Effector CD8-positive, alpha-beta T cell (primary cell): Measurements from ENCODE around the gene DNAJC1.
"Not testable (repeated sequence)": the region's sequence is repeated elsewhere in the genome, so short reads cannot be mapped to it uniquely, and the experiment has no call there.

ENCODE experiments used
- DNase-seq: peaks from one replicate; lab custom pipeline; 2025; lab: John Stamatoyannopoulos, UW

DNAJC1 gene

DNA sequence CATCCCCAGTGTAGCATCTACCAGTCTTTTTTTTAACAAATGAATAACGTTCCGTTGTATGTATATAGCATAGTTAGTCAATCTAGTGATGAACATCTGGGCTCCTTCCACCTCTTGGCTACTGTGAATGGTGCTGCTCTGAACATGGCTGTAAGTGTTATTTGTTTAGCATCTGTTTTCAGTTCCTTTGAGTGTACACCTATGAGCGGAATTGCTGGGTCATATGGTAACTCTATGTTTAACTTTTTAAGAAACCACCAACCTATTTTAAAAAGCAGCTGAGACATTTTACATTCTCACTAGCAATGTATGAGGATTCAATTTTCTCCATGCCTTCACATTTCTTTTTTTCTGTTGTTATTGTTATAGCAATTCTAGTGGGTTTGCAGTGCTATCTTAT is 178.2 kb downstream of the DNAJC1 start:
- no peak for DNase-seq

DNA sequence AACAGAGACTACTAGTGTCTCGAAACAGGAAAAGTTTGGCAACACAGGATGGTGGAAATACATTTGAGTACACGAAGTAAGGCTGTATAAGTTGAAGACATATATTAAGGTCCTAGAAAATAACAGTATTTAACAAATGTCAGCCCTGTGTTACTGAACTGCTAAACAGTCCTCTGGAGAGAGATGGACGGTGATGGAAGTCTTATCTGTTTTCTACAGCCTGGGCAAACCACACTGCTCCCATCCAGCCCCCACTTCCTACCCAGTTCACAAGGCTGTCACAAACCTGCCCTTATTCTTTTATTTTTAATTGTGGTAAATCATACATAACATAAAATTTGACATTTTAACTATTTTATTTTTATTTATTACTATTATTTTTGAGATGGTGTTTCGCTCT is 179.1 kb downstream of the DNAJC1 start:
- DNase-seq = no peak

DNA sequence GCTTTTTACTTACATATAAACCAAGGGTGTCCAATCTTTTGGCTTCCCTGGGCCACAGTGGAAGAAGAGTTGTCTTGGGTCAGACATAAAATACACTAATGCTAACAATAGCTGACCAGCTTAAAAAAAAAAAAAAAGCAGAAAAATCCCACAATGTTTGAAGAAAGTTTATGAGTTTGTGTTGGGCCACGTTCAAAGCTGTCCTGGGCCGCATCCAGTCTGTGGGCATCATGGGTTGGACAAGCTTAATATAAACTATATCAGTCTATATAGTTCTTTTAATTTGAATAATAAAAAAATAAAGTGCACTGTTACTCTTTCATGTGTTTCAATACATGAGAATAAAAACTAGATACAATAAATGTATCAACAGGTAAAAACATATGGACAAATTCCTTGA is 179.9 kb downstream of the DNAJC1 start:
- DNase-seq = no peak

DNA sequence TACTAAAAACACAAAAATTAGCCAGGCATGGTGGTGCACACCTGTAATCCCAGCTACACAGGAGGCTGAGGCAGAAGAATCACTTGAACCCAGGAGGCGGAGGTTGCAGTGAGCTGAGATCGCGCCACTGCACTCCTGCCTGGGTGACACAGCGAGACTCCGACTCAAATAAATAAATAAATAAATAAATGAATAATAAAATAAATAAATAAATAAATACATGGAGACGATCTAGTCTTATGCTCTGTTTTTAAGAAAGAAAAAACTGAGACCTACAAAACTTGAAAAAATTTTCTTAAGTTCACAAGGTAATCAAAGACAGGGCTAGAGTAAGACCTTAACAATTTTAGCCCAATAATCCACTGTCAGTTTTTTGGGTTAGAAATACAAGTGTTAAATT is 181.3 kb downstream of the DNAJC1 start:
- DNase-seq = not testable (repeated sequence)

DNA sequence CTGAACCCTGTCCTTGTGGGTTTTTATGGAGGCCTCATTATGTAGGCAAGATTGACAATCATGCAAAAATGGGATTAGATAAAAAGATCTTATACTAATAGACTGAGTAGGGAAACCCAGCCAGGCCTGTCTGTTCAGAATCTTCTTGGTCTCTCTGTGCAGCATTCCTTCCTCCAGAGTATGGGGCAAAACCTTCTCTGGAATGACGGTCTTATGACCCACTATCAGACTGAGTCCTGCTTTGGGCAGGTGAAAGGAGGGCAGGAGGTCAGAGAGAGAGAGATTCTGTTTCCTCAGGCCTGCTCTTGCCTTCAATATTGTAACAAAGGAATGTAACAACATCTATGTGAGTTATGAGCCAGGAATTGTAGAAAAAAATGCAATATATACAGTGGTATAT is 182.6 kb downstream of the DNAJC1 start:
- DNase-seq = no peak

- DNase-seq = not testable (repeated sequence)
These were observed 185.1 kb downstream of the DNAJC1 start for GRCh38 chr10:21818416-21818815.

DNA sequence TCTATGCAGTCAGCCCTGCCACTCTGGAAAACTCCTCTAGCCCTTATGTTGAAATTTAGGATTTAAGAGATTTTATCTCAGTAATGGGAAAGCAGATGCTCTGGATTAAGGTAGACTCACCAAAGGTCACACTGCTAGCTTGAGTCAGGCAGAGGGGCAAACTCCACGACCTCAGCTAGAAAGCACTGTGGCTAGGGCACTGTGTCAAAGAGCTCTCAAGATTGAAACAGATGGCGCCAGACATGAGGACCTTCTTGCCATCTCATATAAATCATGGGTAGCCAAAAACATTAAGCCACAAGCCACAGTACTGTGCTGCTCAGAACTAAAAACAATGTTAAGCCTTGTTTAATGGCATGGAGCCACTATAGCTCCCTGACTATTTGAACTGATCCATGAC is 188.7 kb downstream of the DNAJC1 start:
- no peak for DNase-seq

- DNase-seq = no peak
These were observed 189.6 kb downstream of the DNAJC1 start for GRCh38 chr10:21813946-21814345.

DNA sequence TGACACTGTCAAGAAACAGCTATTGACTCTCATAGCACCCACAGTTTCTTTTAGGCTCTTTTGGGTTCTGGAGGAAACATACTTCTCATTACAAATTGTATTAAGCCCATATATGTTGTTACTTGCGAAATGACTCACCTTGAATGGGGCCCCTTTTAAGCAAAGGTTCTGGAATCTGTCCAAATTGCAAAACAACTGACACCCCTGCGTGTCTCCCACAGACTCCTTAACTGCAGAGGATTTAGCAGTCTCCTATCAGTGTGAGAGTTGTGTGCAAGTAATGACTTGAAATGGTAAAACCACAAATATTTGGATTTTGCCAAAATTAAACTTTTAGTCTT is 192.3 kb downstream of the DNAJC1 start:
- no peak for DNase-seq

DNA sequence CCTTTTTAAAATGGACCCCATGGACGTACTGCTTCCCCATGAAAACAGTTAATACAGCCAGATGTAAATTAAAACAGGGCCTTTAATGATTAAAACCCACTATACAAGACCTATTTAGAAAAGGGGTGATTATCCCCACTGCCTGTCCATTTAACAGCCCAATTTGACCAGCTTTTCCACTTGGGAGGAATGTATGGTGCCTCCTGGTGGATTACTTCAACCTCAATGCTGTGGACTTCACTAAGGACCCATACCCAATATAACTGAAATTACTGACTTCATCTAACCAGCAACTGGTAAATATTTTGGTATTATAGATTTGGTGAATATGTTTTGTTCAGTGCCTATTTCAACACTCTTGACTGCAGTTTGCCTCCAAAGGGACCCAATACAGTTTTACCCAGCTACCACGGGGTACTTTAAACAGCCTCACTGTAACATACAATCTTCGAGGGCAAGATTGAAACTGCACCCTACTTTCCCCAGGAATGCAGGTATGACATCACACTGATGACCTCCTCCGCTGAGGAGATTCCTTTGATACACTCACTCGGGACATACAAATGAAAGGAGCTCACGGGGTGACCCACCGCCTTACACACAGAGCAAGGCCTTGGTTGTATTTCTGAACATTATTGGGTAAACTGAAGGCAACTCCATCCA is 192.8 kb downstream of the DNAJC1 start:
- DNase-seq = no peak

DNA sequence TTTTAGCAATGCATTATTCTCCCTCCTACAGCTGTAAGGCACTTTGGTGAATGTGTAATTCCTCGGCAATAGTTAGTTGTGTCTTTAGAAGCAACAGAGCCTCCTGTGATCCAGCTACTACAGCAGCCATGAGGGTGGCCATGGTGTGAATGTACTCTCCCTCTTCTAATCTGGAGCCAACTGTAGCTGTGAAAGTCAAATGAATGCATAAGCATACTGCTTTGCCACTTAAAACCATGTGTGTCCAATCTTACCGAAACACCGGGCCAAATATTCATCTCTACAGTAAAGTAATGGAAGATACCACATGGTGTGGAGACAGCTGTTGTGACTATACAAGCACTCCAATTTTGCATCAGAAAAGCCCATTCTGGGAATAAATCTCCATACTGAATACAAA is 195.0 kb downstream of the DNAJC1 start:
- no peak for DNase-seq

DNA sequence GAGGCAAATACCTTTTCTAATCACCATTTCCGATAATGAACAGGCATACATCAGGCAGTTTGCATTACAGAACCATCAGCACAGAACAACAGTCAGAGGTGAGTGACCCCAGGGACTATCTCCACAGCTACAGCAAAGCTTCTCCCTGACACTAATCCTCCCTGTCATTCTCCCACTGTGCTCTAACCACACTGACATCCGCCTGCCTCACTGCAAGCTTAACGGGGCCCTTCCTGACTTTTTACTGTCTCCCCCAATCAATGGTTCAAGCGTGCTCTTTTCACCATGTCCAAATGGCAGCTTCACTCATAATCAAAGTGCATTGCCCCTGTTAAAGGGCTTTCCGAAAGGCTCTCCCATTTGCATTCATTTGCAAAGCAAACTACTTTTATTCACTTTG is 196.3 kb downstream of the DNAJC1 start:
- no peak for DNase-seq

DNA sequence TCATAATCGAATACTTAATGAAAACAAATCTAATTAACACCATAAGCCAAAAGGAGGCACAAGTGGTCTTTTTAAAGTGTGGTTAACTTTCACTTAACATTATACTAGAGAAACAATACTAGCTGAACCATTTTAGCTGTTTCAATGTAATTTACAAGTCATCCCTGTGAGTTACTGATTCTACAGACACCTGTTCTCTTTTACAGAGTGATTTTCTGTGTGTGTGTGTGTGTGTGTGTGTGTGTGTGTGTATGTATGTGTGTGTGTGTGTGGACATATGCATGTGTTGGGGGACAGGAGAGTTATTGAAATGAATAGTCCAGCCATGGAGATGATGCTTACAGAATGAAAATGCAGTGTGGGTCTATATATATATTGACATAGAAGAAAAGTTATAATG is 200.2 kb downstream of the DNAJC1 start:
- no peak for DNase-seq

DNA sequence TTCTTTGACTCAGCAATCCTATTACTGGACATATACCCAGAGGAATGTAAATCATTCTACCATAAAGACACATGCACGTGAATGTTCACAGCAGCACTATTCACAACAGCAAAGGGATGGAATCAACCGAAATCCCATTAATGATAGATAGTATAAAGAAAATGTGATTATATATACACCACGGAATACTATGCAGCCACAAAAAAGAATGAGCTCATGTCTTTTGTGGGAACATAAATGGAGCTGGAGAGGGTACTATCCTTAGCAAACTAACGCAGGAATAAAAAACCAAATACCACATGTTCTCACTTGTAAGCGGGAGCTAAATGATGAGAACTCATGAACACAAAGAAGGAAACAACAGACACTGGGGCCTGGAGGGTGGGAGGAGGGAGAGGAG is 201.9 kb downstream of the DNAJC1 start:
- no peak for DNase-seq

DNA sequence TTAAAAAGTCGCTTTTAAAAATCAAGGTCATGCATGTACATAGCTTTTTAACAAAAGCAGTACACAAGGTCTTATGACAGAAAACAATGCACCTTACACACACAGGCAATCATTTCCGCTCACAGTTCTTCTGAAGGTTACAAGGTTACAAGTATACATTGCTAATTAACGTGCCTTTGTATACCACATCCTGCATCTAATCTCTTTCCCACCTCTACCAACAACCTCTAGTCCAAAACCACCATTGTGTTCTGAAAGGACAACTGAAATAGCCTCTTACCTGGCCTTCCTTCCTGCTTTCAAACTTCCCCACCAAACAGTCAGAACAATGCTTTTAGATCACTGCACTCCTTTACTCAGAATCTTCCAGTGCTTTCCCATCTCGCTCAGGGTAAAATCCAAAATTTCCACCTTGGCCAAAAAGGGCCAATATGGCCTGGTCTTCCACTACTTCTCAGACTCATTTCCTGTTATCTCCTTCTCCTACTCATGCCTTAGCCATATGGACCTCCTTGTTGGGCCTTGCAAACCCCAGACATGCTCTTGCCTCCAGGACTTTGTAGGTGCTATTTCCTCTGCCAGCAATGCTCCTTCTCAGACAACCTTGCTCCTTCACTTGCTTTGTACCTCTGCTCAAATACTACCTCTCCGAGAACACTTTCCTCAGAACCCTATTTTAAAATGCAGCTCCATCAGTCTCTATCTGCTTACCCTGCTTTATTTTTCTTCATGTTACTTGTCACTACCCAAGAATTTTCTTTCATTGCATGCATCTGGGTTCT is 205.4 kb downstream of the DNAJC1 start:
- DNase-seq = no peak

DNA sequence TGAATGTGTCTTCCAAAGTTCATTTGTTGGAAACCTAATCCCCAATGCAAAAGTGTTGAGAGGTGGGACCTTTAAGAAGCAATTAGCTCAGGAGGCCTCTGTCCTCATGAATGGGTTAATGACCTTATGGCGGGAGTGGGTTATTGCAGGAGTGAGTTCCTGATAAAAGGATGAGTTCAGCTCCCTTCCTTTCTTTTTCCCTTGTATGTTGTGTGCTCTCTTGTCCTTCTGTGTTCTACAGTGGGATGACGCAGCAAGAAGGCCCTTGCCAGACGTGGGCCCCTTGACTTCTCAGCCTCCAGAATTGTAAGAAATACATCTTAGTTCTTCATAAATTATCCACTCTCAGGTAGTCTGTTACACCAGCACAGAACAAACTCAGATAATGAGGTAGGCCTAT is 206.0 kb downstream of the DNAJC1 start:
- no peak for DNase-seq

GRCh38 chr10:21791276-21791675 is 212.3 kb downstream of the DNAJC1 start:
- no peak for DNase-seq

- no peak for DNase-seq
These were observed 226.6 kb downstream of the DNAJC1 start for GRCh38 chr10:21776883-21777282.

GRCh38 chr10:21771219-21771618 is 232.3 kb downstream of the DNAJC1 start:
- no peak for DNase-seq

GRCh38 chr10:21769041-21769440 is 234.5 kb downstream of the DNAJC1 start:
- no peak for DNase-seq

GRCh38 chr10:21764466-21765189 is 238.9 kb downstream of the DNAJC1 start:
- DNase-seq = no peak

DNA sequence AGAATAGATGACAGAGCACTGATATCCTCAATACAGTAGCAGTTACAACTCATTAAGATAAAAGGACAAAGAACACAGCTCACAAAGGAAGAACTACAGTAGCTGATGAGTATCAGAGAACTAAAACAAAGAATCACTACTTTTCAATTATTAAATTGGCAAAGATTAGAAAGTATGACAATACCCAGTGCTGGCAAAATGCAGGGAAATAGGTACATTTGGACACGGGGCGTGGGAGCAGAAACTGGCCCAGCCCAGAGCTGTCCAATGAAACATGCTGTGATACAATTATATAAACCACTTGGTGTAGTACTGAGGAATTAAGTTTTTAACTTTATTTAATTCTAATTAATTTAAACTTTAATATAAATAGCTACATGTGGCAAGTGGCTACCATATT is 243.2 kb downstream of the DNAJC1 start:
- no peak for DNase-seq

DNA sequence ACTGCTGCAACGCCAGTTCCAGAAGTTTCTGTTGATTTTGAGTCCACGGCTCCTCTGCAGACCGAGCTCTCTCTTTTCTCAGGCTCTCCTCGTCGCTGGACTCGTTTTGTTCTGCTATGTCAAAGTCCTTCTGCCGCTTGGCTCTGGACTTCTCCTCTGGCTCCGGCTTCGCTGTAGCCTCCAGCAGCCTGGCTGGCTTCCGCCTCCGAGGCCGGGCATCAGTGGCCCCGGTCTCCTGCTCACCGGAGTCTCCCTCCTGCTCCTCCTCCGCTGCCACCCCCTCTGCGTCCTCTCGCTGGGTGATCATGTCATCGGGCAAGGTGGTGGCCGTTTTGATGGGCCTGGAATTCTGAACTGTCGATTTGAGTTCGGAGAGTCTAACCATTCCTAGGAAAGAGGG is 244.3 kb downstream of the DNAJC1 start:
- no peak for DNase-seq
